GM13977 (cell line): ENCODE measurements around the gene KIF26B.

Experiments used
- DNase-seq: peaks from one replicate; pipeline ENCODE4 v3.0.0; 2012; ENCODE audit warnings: low spot score
- in situ Hi-C: fragments of 300-500 bp; cut with MboI; formaldehyde crosslinking; loops from one replicate; pipeline ENCODE4 v1.12.0; 2022; ENCODE audit warnings: low sequenced_read_pairs, low pct_unique_long_range_greater_than_20kb, mixed read lengths, inconsistent platforms; ENCODE audit not compliant: unreplicated experiment
- TF ChIP-seq, protein P1 (sequence below): IDR thresholded peaks from 2 replicates; pipeline ENCODE4 v1.5.1; 2012; ENCODE audit warnings: mild to moderate bottlenecking, control low read depth; ENCODE audit not compliant: insufficient read depth; ENCODE audit errors: extremely low read depth, missing control alignments

The KIF26B gene

DNA sequence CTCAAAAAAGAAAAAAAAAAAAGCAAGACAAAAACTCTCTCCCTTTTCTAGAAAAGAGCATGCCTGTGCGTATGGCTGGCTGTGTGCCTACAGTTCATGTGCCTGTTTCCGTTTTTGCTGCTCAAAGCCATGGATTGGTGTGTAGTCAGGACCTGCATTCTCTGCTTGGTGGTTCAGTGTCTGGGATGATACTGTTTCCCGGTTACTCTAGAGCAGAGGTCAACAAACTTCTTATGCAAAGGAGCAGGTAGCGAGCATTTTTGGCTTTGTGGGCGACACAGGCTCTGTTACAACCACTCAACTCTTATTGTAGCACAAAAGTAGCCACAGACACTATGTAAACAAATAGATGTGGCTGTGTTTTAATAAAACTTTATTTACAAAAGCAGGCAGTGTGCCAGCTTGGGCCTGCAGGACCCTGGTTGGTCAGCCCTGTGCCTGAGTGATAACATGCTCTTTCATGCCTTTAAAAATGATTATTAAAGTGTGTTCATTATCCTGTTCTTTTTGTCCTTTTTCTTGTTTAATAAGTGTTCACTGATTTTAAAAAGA lies 524.2 kb downstream of the KIF26B start:
- DNase-seq: no peak
- in situ Hi-C loops: no loop called here

DNA sequence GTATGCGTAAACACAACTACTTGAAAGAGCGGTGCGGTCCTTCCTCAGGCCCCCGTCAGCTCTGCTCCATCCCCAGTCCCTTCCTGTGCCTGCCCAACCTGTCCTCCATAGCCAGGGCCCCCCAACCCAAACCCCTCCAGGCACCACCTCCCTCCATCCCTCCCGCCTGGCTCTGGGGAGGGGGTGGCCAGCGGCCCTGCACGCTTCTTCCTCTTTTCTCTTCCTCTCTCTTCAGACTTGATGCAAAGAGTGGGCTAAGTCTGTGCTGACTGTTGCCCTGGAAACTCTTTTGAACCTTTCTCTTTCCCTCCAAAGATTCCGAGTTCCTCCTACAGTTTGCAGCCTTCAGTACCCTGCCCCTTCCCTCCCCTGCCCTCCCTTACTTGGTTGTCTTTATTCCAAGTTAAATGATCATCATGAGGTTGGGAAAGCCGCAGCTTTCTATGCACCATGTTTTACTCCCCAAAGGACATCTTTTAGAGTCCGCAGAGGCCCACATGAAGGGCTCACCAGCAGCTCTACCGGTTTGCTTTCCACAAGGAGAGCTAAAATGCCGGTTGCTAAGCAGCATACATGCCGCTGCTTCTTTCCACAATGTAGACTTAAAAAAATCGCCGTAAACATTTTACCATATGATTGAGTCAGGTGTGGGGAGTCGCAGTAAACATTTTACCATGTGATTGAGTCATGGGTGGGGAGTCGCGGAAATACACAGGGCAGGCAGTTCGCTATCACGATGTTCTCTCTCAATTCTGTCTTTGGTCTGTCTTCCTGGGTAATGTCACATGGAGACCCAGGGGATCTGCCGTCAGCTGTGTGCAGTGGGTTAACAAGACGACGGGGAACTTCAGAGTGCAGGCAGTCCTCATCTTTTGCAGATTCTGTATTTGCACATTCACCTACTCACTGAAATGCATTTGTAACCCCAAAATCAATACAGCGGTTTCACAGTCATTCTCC lies 525.3 kb downstream of the KIF26B start:
- in situ Hi-C loops: no loop called here
- TF ChIP-seq, protein P1, sequence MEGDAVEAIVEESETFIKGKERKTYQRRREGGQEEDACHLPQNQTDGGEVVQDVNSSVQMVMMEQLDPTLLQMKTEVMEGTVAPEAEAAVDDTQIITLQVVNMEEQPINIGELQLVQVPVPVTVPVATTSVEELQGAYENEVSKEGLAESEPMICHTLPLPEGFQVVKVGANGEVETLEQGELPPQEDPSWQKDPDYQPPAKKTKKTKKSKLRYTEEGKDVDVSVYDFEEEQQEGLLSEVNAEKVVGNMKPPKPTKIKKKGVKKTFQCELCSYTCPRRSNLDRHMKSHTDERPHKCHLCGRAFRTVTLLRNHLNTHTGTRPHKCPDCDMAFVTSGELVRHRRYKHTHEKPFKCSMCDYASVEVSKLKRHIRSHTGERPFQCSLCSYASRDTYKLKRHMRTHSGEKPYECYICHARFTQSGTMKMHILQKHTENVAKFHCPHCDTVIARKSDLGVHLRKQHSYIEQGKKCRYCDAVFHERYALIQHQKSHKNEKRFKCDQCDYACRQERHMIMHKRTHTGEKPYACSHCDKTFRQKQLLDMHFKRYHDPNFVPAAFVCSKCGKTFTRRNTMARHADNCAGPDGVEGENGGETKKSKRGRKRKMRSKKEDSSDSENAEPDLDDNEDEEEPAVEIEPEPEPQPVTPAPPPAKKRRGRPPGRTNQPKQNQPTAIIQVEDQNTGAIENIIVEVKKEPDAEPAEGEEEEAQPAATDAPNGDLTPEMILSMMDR: no peak
- no peak for DNase-seq

More for the DNA sequence above, 524.2 kb downstream of the KIF26B start:
- TF ChIP-seq, protein P1: no peak

GRCh38 chr1:245682638-245683628 lies 528.1 kb downstream of the KIF26B start:
- in situ Hi-C loops: no loop called here
- no peak for DNase-seq
- TF ChIP-seq, protein P1: no peak

- in situ Hi-C loops: no loop called here
- no peak for DNase-seq
- TF ChIP-seq, protein P1: no peak
Observed at GRCh38 chr1:245683676-245684075, 528.9 kb downstream of the KIF26B start.

- no peak for DNase-seq
- TF ChIP-seq, protein P1: no peak
Observed at GRCh38 chr1:245684166-245684565, 529.4 kb downstream of the KIF26B start.

GRCh38 chr1:245684571-245684970 lies 529.8 kb downstream of the KIF26B start:
- DNase-seq: no peak
- TF ChIP-seq, protein P1: no peak
- in situ Hi-C loops: no loop called here

More at GRCh38 chr1:245684166-245684565, 529.4 kb downstream of the KIF26B start:
- in situ Hi-C loops: no loop called here
